GM12878 (cell line): ENCODE results near the gene ASH1L. TPM values are rescaled to one million over a fixed set of nuclear protein-coding genes. Genes with fewer than 3 reads are reported as not detected.

Experiments
- BCL11A ChIP-seq: IDR thresholded peaks from 2 replicates; pipeline ENCODE4 v1.6.1; 2011; ENCODE audit warnings: low read depth, low read length
- EZH2 ChIP-seq: IDR thresholded peaks from 2 replicates; pipeline ENCODE4 v1.6.1; 2012; ENCODE audit warnings: low read depth, mild to moderate bottlenecking, control low read depth, inconsistent platforms, low read length, borderline replicate concordance; ENCODE audit not compliant: control insufficient read depth
- FOS ChIP-seq: IDR thresholded peaks from 3 replicates; pipeline ENCODE4 v1.6.1; 2011; ENCODE audit warnings: borderline replicate concordance; ENCODE audit not compliant: insufficient read length; ENCODE audit errors: extremely low read depth
- IKZF2 ChIP-seq, 2 experiments: fragments of 450-650 bp; IDR thresholded peaks; 2 replicates each; pipeline ENCODE4 v1.6.1; 2017; ENCODE audit warnings: mild to moderate bottlenecking in 2 of 2, moderate library complexity in 2 of 2
- IRF5 ChIP-seq: fragments of 450-650 bp; IDR thresholded peaks from 2 replicates; pipeline ENCODE4 v1.6.1; 2017; ENCODE audit warnings: borderline replicate concordance
- KDM1A ChIP-seq: fragments of 200-600 bp; sonication (generic); IDR thresholded peaks from 2 replicates; pipeline ENCODE4 v1.6.1; 2016; ENCODE audit warnings: borderline replicate concordance
- LARP7 ChIP-seq: fragments of 450-650 bp; IDR thresholded peaks from 2 replicates; pipeline ENCODE4 v1.6.1; 2017; ENCODE audit warnings: mild to moderate bottlenecking
- MTA2 ChIP-seq: fragments of 450-650 bp; IDR thresholded peaks from 2 replicates; pipeline ENCODE4 v1.6.1; 2016; ENCODE audit warnings: low read depth, mild to moderate bottlenecking, moderate library complexity
- MTA3 ChIP-seq: IDR thresholded peaks from 2 replicates; pipeline ENCODE4 v1.6.1; 2012; ENCODE audit warnings: low read length, inconsistent platforms, borderline replicate concordance
- NBN ChIP-seq: fragments of 450-650 bp; IDR thresholded peaks from 2 replicates; pipeline ENCODE4 v1.6.1; 2016
- RUNX3 ChIP-seq: IDR thresholded peaks from 2 replicates; pipeline ENCODE4 v1.6.1; 2012; ENCODE audit warnings: low read length, inconsistent platforms
- SRF ChIP-seq, 2 experiments: IDR thresholded peaks; 2 replicates each; pipeline ENCODE4 v1.6.1; 2011; ENCODE audit warnings: low read depth in 2 of 2, low read length in 2 of 2, mild to moderate bottlenecking in 1 of 2, moderate library complexity in 1 of 2
- ZBTB11 ChIP-seq: fragments of 450-650 bp; formaldehyde crosslinking; IDR thresholded peaks from 2 replicates; pipeline ENCODE4 v1.5.0; 2022; ENCODE audit warnings: mild to moderate bottlenecking, missing genetic modification characterization
- ZBTB4 ChIP-seq: fragments of 450-650 bp; formaldehyde crosslinking; IDR thresholded peaks from 2 replicates; pipeline ENCODE4 v1.4.0; 2022; ENCODE audit warnings: mild to moderate bottlenecking, moderate library complexity
- ZBTB40 ChIP-seq: fragments of 450-650 bp; IDR thresholded peaks from 2 replicates; pipeline ENCODE4 v1.6.1; 2016; ENCODE audit warnings: mild to moderate bottlenecking, moderate library complexity, borderline replicate concordance
- ZNF207 ChIP-seq: fragments of 450-650 bp; IDR thresholded peaks from 2 replicates; pipeline ENCODE4 v1.6.1; 2014; ENCODE audit warnings: antibody characterized with exemption, mild to moderate bottlenecking, borderline replicate concordance
- ZNF384 ChIP-seq: IDR thresholded peaks from 2 replicates; pipeline ENCODE4 v1.6.1; 2012; ENCODE audit warnings: low read depth, mild to moderate bottlenecking, low read length, improper control_type of control experiment, borderline replicate concordance
- ZSCAN29 ChIP-seq: fragments of 450-650 bp; IDR thresholded peaks from 2 replicates; pipeline ENCODE4 v1.6.1; 2017; ENCODE audit warnings: mild to moderate bottlenecking, moderate library complexity
- polyA plus RNA-seq, 11 experiments: library from polyadenylated mRNA; depleted of rRNA in 4 of 11; unstranded in 6 of 11; stranded (reverse) in 5 of 11; fragments of >200 nt; fragmentation: Nextera tagmentation in 4 of 11; fragmentation: Illumina TruSeq in 1 of 11; extraction: Ambion mirVana in 4 of 11; extraction: Trizol in 1 of 11; gene quantifications; 1 replicate in 1 of 11; 2 replicates in 10 of 11; pipeline versions ENCODE4 v1.2.1 to v1.2.3, GENCODE V29; 2011 to 2016; ENCODE audit warnings: inconsistent platforms in 2 of 11, missing spikeins in 2 of 11, low read depth in 1 of 11
- total RNA-seq, 4 experiments: library from RNA; depleted of rRNA in 3 of 4; stranded (reverse); fragments of >200 nt in 3 of 4; fragmentation: Illumina TruSeq in 1 of 4; extraction: Trizol in 1 of 4; gene quantifications; 2 replicates each; pipeline versions ENCODE4 v1.2.1 to v1.2.3, GENCODE V29; 2013 to 2021

The ASH1L gene
- total and polyA plus RNA-seq, 10 of the 15 experiments (the other 5 are each of a cell fraction or from before 2014, with no cell fraction given): 1.7 to 23.9 (median 16.6) TPM

- TF ChIP-seq ZNF384 (peak; percentile 63; the same call in 1 of the 2 replicates), IRF5 (no peak), NBN (no peak), ZBTB40 (no peak), ZBTB4 (CRISPR knock-in tag) (no peak), ZNF207 (no peak), ZSCAN29 (no peak), MTA2 (peak; percentile 21; the same call in 1 of the 2 replicates), RUNX3 (0 out of 2 replicates have a peak, but pooled peaks have one; percentile 10), SRF (IDR thresholded peaks at IDR 0.05; ENCODE audit: low read depth in 2 of 2, low read length in 2 of 2) (peak in 1 of 2 experiments; percentile 72; a peak in 1 of 4 replicates), LARP7 (no peak), BCL11A (no peak), FOS (no peak), IKZF2 (IDR thresholded peaks at IDR 0.05) (peak in 1 of 2 experiments; percentile 30; a peak in 1 of 4 replicates), MTA3 (no peak), EZH2 (no peak), KDM1A (no peak), ZBTB11 (CRISPR knock-in tag) (no peak)
These were observed 62.5 kb downstream of the ASH1L start (continued) for GRCh38 chr1:155499953-155500639.
